ENCODE results near the gene NGRN. TPM values are rescaled to one million over a fixed set of nuclear protein-coding genes. Genes with fewer than 3 reads are reported as not detected.

NGRN gene
- total RNA-seq, 1 experiment from 2014 or later, result 101 TPM

DNA sequence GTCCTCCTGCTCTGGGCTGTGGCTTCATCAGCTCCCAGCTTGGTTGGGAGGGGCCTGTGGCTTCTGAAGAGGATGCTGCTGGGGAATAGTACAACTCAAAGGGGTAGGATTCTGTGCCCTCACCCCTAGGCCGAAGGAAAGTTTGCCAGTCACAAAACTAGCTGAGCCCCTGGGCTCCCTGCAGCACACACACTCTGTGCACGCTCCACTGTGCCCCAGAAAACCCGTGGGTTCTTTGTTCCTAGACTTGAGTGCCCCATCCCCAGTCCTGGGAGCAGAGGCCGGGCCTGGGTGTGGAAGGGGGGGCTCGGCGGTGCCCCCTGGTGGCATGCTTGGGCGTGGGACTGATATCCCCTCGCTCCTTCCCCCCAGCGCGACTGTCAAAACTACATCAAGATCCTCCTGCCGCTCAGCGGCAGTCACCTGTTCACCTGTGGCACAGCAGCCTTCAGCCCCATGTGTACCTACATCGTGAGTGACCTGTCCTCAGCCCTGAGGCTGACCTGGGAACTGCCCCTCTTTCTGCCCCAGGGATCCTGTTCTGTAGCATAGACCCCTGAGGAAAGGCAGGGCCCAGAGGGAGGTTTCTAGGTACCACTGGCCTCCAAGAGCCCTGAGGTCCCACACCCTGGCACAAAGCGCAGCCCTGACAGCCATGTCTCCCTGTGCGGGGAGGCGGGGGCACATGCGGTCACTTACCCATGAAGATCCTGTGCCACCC, 45.9 kb upstream of the NGRN start:
- H3K27me3 Mint-ChIP-seq (ENCODE audit: insufficient read depth, unreplicated experiment), result no peaks in the 10 kb centered on the region
- peak in 1 of 2 experiments; percentile 63 for DNase-seq
- ChIA-PET POLR2A (no interaction called here), CTCF (interaction anchor here (1.0 kb wide), 1 partner anchor 13 kb away, joined by 4 read pairs; no protein-coding TSS in a partner anchor)
- H3K4me1 Mint-ChIP-seq (ENCODE audit: low read depth, unreplicated experiment), result no peaks in the 10 kb centered on the region
- TF ChIP-seq, protein P1, sequence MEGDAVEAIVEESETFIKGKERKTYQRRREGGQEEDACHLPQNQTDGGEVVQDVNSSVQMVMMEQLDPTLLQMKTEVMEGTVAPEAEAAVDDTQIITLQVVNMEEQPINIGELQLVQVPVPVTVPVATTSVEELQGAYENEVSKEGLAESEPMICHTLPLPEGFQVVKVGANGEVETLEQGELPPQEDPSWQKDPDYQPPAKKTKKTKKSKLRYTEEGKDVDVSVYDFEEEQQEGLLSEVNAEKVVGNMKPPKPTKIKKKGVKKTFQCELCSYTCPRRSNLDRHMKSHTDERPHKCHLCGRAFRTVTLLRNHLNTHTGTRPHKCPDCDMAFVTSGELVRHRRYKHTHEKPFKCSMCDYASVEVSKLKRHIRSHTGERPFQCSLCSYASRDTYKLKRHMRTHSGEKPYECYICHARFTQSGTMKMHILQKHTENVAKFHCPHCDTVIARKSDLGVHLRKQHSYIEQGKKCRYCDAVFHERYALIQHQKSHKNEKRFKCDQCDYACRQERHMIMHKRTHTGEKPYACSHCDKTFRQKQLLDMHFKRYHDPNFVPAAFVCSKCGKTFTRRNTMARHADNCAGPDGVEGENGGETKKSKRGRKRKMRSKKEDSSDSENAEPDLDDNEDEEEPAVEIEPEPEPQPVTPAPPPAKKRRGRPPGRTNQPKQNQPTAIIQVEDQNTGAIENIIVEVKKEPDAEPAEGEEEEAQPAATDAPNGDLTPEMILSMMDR (IDR thresholded peaks at IDR 0.05; ENCODE audit: insufficient read depth in 1 of 2, low read depth in 1 of 2, low read length in 1 of 2, severe bottlenecking in 1 of 2, unreplicated experiment in 1 of 2), result peak; percentile 68 to 81
- intact Hi-C loops (cut with micrococcal nuclease; ENCODE audit: unreplicated experiment), result no loop called here
- H3K36me3 ChIP-seq (ENCODE audit: control insufficient read depth, insufficient read depth, low read length), result no peaks in the 10 kb centered on the region
- no peaks in the 10 kb centered on the region for H3K9me3 ChIP-seq
- no peaks in the 10 kb centered on the region for H3K9me3 Mint-ChIP-seq (ENCODE audit: unreplicated experiment)
- no peak overlapping the region for H3K4me3 Mint-ChIP-seq (ENCODE audit: unreplicated experiment)
- H3K36me3 Mint-ChIP-seq (ENCODE audit: insufficient read depth, unreplicated experiment), result peaks cover 5% of the 10 kb centered on the region
- H3K27me3 ChIP-seq (replicated peaks; ENCODE audit: control insufficient read depth, insufficient read depth, low read length), result no peaks in the 10 kb centered on the region
- no peak overlapping the region for H3K4me3 ChIP-seq (ENCODE audit: low read depth, low read length)
- no peaks in the 10 kb centered on the region for H3K4me1 ChIP-seq
- H3K27ac Mint-ChIP-seq (ENCODE audit: unreplicated experiment), result no peak overlapping the region
- no TSS peak for BruUV-seq (replicated peaks)

DNA sequence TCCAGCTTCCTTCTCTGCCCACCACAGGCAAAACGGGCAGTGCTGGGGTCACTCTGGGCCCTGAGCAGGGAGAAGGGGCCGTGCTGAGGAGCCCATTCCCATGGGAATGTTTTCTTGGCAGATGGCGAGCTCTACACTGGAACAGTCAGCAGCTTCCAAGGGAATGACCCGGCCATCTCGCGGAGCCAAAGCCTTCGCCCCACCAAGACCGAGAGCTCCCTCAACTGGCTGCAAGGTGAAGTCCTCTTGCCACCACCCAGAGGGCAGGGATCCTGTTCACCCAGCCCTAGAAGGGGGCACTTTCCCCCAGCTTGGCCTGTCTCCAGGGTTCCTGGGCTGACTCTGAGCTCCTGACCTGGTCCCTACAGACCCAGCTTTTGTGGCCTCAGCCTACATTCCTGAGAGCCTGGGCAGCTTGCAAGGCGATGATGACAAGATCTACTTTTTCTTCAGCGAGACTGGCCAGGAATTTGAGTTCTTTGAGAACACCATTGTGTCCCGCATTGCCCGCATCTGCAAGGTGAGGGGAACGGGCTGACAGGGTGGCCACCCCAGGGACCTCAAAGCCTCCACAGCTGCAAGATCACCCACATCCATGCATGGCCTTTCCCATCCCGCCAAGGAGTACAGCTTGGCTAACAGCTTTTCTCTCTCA, 44.1 kb upstream of the NGRN start:
- Mint-ChIP-seq H3K27me3 (ENCODE audit: insufficient read depth, unreplicated experiment) (no peaks in the 10 kb centered on the region), H3K27ac (ENCODE audit: unreplicated experiment) (no peak overlapping the region), H3K9me3 (ENCODE audit: unreplicated experiment) (no peaks in the 10 kb centered on the region), H3K4me1 (ENCODE audit: low read depth, unreplicated experiment) (no peaks in the 10 kb centered on the region), H3K4me3 (ENCODE audit: unreplicated experiment) (no peak overlapping the region), H3K36me3 (ENCODE audit: insufficient read depth, unreplicated experiment) (peaks cover 11% of the 10 kb centered on the region)
- intact Hi-C loops (cut with micrococcal nuclease; ENCODE audit: unreplicated experiment), result loop anchor here (1.0 kb wide), 1 partner anchor 78 kb away; no protein-coding TSS in a partner anchor
- peak; percentile 74 to 75 for DNase-seq
- Histone ChIP-seq H3K4me3 (ENCODE audit: low read depth, low read length) (no peak overlapping the region), H3K27me3 (replicated peaks; ENCODE audit: control insufficient read depth, insufficient read depth, low read length) (no peaks in the 10 kb centered on the region), H3K36me3 (ENCODE audit: control insufficient read depth, insufficient read depth, low read length) (no peaks in the 10 kb centered on the region), H3K4me1 (no peaks in the 10 kb centered on the region), H3K9me3 (no peaks in the 10 kb centered on the region)
- ChIA-PET POLR2A (interaction anchor here (0.5 to 0.6 kb wide), 2 partner anchors 12 to 28 kb away, joined by 5 to 6 read pairs; partner anchors contain the start of genes CIB1 and TTLL13), CTCF (interaction anchor here (0.5 to 2.3 kb wide), 13 partner anchors 12 to 706 kb away, joined by 3 to 39 read pairs (median 4); partner anchors contain the start of genes CIB1, GDPGP1 and SEMA4B)
- BruUV-seq (replicated peaks), result no TSS peak
- TF ChIP-seq, protein P1 (IDR thresholded peaks at IDR 0.05; ENCODE audit: insufficient read depth in 1 of 2, low read depth in 1 of 2, low read length in 1 of 2, severe bottlenecking in 1 of 2, unreplicated experiment in 1 of 2), result peak; percentile 56 to 66

DNA sequence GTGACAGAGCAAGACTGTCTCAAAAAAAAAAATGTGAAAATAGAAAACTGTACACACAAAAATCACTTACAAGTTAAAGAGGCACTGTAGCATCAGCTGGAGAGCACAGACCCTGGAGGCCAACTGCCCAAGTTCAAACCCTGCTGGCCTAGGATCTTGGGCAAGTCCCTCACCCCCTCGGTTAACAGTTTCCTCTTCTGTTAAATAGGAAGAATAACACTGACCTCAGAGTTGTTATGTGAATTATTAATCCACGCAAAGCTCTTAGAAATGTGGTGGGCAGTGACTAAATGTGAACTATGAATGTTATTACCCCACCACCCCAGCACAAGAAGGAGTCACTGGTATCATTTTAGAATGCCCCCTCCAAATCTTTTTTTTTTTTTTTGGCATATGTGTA, 42.9 kb upstream of the NGRN start:
- no peak for DNase-seq
- Histone ChIP-seq H3K4me3 (ENCODE audit: low read depth, low read length) (no peak overlapping the region), H3K4me1 (no peaks in the 10 kb centered on the region), H3K9me3 (no peaks in the 10 kb centered on the region), H3K27me3 (replicated peaks; ENCODE audit: control insufficient read depth, insufficient read depth, low read length) (no peaks in the 10 kb centered on the region), H3K36me3 (ENCODE audit: control insufficient read depth, insufficient read depth, low read length) (no peaks in the 10 kb centered on the region)
- no TSS peak for BruUV-seq (replicated peaks)
- no peaks in the 10 kb centered on the region for H3K27me3 Mint-ChIP-seq (ENCODE audit: insufficient read depth, unreplicated experiment)
- ChIA-PET POLR2A (no interaction called here), CTCF (interaction anchor here (0.7 to 2.3 kb wide), 4 partner anchors 10 to 80 kb away, joined by 4 to 39 read pairs (median 18); partner anchors contain the start of genes CIB1, GDPGP1 and SEMA4B)
- intact Hi-C loops (cut with micrococcal nuclease; ENCODE audit: unreplicated experiment), result no loop called here
- H3K9me3 Mint-ChIP-seq (ENCODE audit: unreplicated experiment), result no peaks in the 10 kb centered on the region
- TF ChIP-seq, protein P1 (IDR thresholded peaks at IDR 0.05; ENCODE audit: insufficient read depth in 1 of 2, low read depth in 1 of 2, low read length in 1 of 2, severe bottlenecking in 1 of 2, unreplicated experiment in 1 of 2), result no peak
- H3K27ac Mint-ChIP-seq (ENCODE audit: unreplicated experiment), result no peak overlapping the region
- peaks cover 11% of the 10 kb centered on the region for H3K36me3 Mint-ChIP-seq (ENCODE audit: insufficient read depth, unreplicated experiment)
- H3K4me1 Mint-ChIP-seq (ENCODE audit: low read depth, unreplicated experiment), result no peaks in the 10 kb centered on the region
- no peak overlapping the region for H3K4me3 Mint-ChIP-seq (ENCODE audit: unreplicated experiment)

All from Caco-2 (cell line).